Stomach smooth muscle (tissue), 2 donors: ENCODE measurements around the gene ARF5.

Source experiments
- H3K27ac ChIP-seq: one replicate; pipeline ENCODE4 v1.7.0; 2013; ENCODE audit warnings: mild to moderate bottlenecking, low read length, inconsistent platforms
- H3K27me3 ChIP-seq, 2 donors: one replicate each; pipeline ENCODE4 v1.7.0; 2013; ENCODE audit warnings: low read length in 2 of 2; ENCODE audit not compliant: insufficient read depth in 2 of 2, control insufficient read depth in 1 of 2
- H3K36me3 ChIP-seq, 2 donors: one replicate each; pipeline ENCODE4 v1.7.0; 2013; ENCODE audit warnings: low read length in 2 of 2; ENCODE audit not compliant: control insufficient read depth in 2 of 2, insufficient read depth in 2 of 2
- H3K4me1 ChIP-seq: one replicate; pipeline ENCODE4 v1.7.0; 2013; ENCODE audit warnings: low read length; ENCODE audit not compliant: control insufficient read depth, insufficient read depth
- H3K4me3 ChIP-seq, 2 donors: one replicate each; pipeline ENCODE4 v1.7.0; 2013; ENCODE audit warnings: low read length in 2 of 2
- H3K9ac ChIP-seq, 2 donors: one replicate each; pipeline ENCODE4 v1.7.0; 2013; ENCODE audit warnings: low read length in 2 of 2, mild to moderate bottlenecking in 1 of 2
- H3K9me3 ChIP-seq, 2 donors: one replicate each; pipeline ENCODE4 v1.7.0; 2013; ENCODE audit warnings: low read length in 2 of 2; ENCODE audit not compliant: control insufficient read depth in 2 of 2
- donor health status: healthy.
- donor health status: Pancreatic carcinoma.

The ARF5 gene

GRCh38 chr7:127635659-127636285 lies 47.6 kb downstream of the ARF5 start:
- Histone ChIP-seq H3K4me1 (no peaks in the 10 kb centered on the region), H3K4me3 (no peak overlapping the region)

GRCh38 chr7:127638197-127638596 lies 50.0 kb downstream of the ARF5 start:
- H3K9ac ChIP-seq, result no peak overlapping the region

More at GRCh38 chr7:127635659-127636285, 47.6 kb downstream of the ARF5 start:
- Histone ChIP-seq H3K9me3 (no peaks in the 10 kb centered on the region), H3K27ac (no peak overlapping the region), H3K9ac (no peak overlapping the region), H3K36me3 (no peaks in the 10 kb centered on the region), H3K27me3 (peaks cover 0 to 3% of the 10 kb centered on the region in 2 donors)

More at GRCh38 chr7:127638197-127638596, 50.0 kb downstream of the ARF5 start:
- Histone ChIP-seq H3K4me1 (no peaks in the 10 kb centered on the region), H3K4me3 (no peak overlapping the region), H3K27me3 (no peaks in the 10 kb centered on the region), H3K9me3 (no peaks in the 10 kb centered on the region), H3K27ac (no peak overlapping the region), H3K36me3 (no peaks in the 10 kb centered on the region)
